HG03139 (cell line): ENCODE results near the gene GABRG3.

Source experiments
- ATAC-seq: cut with Tn5 transposase; IDR thresholded peaks from one replicate; pipeline ENCODE4 v1.9.1; 2021; ENCODE audit not compliant: unreplicated experiment

Gene GABRG3

DNA sequence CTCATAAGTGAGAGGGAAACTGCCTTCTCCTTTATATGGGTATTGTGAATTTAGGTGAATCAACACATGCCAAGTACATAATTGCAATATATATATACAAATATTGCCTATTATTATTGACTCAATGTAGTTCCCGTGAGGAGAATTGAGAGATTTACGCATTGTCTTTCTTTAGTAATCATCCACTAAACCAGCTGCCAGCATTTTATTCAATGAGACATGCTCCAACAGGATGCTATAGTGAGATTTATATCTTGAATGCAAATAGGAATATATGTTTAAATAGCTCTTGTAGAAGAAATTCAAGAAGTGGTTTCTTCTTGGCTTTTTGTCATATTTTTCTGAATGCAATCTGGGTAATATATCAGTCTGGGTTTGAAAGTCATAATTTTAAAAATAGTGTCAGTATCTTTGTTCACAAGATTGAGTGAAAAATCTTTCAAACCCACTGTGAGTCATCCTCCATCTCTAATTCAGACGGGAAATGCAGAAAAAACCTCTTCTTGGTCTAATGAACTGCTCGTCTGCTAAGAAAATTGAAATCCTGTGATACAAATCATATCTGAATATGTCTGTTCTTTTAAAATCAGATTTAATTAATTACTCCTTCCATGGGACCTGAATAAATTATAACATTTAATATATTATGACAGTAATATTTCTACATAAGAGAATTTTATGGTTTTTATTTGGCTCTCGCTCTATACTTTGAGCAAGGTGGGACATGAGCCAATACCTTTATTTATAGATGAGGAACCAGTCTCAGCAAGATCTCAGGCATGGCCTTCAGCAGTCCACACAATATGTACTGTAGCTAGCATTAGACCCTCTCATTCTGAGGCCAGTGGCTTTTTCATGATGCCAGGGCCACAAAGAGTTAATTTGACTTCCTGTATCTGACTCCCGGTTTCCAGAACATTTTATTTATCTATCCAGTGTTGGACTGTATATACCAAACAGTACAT lies 516.0 kb downstream of the GABRG3 start:
- ATAC-seq, result no peak

- no peak for ATAC-seq
These were observed 516.9 kb downstream of the GABRG3 start for GRCh38 chr15:27487846-27488245.

DNA sequence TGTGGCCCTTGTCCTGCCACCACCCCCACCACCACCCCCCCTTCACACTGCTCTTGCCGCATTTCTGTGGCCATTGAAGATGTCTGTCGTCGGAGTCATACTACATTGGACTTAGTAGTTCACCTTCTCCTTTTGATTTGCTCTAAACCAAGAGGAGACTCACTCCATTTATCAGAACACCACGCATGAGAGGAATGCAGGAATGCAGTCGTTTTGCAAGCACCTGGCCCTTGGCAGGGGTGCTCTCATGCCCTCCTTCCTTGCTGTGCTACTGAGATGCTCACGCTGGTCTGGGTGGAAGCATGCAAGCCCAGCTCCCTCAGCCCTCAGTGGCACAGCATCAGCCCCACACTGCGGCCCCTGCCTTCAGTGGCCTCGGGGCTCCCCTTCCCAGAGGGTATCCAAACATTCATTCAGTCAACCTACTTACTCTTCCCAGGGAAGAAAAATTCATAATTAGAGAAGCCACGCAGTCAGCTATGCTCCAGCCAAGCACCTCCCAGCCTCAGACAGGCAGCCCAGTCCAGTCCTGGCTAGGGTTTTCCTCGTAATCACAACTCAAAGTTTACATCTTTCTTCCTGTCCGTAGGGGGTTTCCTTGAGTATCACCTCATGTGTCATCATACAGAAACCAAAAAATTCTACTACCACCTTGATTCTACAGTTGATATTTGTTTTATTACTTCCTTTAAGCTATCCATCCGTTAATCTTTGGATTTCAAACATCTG lies 520.0 kb downstream of the GABRG3 start:
- ATAC-seq, result no peak

GRCh38 chr15:27491666-27492621 lies 521.0 kb downstream of the GABRG3 start:
- no peak for ATAC-seq

DNA sequence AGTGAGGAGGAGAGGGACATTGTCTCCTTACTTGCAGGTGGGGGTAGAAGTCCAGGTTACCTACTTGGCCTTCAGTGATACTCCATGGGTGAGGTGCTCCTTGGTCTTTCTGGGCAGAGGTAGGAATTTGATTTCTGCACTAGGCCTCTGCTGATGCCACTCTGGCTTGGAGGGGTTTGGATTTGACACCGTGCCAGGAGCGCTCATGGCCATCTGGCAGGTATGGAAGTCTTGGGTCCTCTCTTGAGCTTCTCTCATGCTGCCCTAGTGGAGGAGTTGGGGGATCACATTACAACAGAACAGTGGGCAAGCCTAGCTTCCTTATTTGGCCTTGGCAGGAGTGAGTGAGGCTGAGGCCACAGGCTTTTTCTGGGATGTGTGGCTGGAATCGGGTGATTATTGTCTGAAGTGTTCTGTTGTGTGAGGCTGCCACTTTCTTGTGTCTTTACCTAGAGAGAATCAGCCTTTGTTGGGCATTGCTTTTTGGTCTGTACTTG lies 525.0 kb downstream of the GABRG3 start:
- no peak for ATAC-seq

DNA sequence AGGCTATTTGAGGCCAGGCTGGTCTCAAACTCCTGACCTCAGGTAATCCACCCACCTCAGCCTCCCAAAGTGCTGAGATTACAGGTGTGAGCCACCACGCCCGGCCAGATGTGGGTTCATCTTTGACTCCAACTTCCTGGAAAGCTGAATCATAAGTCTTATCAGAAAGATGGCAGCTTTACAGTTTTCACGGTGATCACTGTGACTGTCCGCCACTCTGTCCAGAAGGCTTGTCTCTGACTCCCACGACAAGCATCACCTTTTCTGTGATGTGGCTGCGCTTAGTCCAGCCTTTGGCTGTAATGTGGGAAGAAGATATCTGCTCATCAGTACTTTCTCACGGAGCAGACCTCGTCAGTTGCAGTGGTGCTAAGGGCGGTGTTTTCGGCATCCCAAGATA lies 527.7 kb downstream of the GABRG3 start:
- no peak for ATAC-seq

DNA sequence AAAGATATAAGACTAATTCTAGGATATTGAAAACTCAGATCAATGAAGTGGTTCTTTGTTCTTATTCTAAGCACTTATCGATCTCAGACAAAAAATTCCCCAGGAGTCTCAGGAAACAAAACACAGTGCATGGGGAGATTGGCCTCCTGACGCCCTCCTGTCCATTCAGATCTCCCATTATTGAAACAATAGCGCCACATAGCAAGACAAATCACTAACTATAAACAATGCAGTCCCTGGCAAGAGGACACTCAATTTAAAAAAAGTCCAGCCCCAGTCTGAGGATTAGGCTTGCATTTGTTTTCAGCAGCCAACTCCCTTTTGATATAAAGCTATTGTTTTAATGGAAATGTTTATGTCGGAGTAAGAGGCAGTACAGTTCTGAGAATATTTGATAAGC lies 528.2 kb downstream of the GABRG3 start:
- ATAC-seq, result no peak

GRCh38 chr15:27499719-27500118 lies 528.7 kb downstream of the GABRG3 start:
- ATAC-seq, result no peak

DNA sequence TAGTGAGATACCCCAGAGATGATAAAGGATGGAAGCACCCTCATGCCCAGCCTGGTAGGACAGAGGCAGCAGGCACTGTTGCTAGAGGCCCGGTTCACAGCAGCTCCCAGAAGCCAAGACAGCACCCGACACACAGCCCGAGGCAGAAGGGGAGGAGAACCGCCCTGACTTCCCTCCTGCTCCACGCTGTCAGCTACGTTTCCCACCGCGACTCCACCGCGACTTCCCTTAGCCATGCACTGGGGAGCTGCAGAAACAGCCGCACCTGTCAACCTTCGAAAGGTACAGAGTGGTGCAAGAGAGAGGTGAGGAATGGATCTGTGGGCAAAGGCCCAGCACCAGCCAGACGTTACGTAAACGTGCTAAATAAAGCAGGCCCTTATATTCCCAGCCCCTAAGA lies 529.2 kb downstream of the GABRG3 start:
- ATAC-seq, result no peak

DNA sequence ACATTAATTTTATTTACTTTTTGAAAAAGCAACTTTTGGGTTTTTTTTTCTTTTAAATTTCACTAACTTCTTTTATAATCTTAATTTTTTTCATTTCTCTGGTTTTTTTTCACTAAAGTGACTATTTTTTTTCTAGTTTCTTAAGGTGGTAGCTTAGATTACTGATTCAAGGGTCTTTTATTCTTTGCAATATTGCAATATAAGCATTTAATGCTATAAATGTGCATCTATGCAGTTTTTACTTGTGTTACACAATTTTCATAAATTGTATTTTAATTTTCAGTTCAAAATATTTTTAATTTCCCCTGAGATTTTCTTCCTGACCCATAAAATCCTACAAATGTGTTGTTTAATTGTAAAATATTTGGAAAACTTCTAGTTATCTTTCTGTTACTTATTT lies 535.8 kb downstream of the GABRG3 start:
- ATAC-seq, result no peak

- no peak for ATAC-seq
These were observed 538.0 kb downstream of the GABRG3 start for GRCh38 chr15:27509014-27509413.

- ATAC-seq, result no peak
These were observed 541.5 kb downstream of the GABRG3 start for GRCh38 chr15:27512281-27513001.

DNA sequence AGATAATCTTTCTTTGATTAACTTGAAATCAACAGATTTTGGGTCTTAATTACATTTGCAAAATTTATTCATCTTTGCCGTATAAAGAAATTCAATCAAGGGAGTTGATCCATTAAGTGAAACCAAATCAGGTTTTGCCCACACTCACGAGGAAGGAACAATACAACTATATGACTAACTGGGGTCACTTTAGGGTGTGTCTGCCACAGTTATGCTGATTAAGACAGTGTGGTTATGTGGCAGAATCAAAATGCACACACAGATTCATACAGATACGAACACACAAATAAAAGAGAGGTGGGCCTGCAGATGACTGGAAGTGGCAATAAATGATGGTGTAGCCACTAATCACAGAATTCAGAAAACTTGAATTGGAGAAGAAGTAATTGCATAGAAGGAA lies 543.5 kb downstream of the GABRG3 start:
- no peak for ATAC-seq

- ATAC-seq, result no peak
These were observed 556.6 kb downstream of the GABRG3 start for GRCh38 chr15:27527490-27528067.

DNA sequence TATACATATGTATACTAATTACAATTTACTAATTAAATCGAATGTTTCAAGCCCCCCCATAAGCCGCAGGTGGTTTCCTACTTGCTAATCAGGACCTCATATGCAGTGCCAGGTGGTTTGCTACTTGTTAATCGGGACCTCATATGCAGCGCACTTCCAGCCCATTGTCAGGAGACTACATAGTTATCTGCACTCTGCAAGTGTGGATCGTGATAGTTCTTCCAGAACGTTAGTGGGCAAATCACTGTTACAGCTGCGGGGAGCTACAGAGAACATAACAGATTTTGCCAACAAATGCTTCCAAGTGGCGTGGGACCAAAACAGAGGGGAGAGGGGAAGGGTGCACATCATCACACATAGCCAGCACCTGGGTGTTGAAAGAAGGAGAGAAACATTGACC lies 558.4 kb downstream of the GABRG3 start:
- ATAC-seq, result no peak

GRCh38 chr15:27530994-27531393 lies 560.0 kb downstream of the GABRG3 start:
- no peak for ATAC-seq

DNA sequence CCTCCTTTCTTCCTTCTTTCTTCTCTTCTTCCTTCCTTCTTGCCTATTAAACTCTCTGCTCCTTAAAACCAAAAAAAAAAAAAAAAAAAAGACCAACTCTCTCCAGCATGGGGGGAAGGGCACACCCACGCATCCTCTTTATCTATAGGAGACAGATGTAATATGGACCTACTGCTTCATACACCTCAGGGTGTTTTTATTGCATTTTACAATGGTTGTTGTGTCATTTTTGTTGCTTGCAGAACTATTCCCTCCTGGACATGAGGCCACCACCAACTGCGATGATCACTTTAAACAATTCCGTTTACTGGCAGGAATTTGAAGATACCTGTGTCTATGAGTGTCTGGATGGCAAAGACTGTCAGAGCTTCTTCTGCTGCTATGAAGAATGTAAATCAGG lies 561.4 kb downstream of the GABRG3 start:
- ATAC-seq, result no peak

- no peak for ATAC-seq
These were observed 564.6 kb downstream of the GABRG3 start for GRCh38 chr15:27535445-27536129.

GRCh38 chr15:27538325-27538724 lies 567.3 kb downstream of the GABRG3 start:
- no peak for ATAC-seq
